HFFc6 (cell line): ENCODE results near the gene SNX19. TPM values are rescaled to one million over a fixed set of nuclear protein-coding genes. Genes with fewer than 3 reads are reported as not detected.
"Not testable (repeated sequence)": the region's sequence is repeated elsewhere in the genome, so short reads cannot be mapped to it uniquely, and the experiment has no call there.

ENCODE experiments used
- DNase-seq: peaks from one replicate; pipeline ENCODE4 v3.0.0-alpha.2; 2018
- H3K27ac Mint-ChIP-seq: 2 replicates; pipeline ENCODE4 v1.8.0; 2020; ENCODE audit warnings: mild to moderate bottlenecking, mixed read lengths
- H3K27me3 Mint-ChIP-seq: 2 replicates; pipeline ENCODE4 v1.8.0; 2021; ENCODE audit warnings: mild to moderate bottlenecking, moderate library complexity, mixed read lengths; ENCODE audit not compliant: insufficient read depth
- H3K36me3 Mint-ChIP-seq: 2 replicates; pipeline ENCODE4 v1.8.0; 2021; ENCODE audit warnings: low read depth, mixed read lengths
- H3K4me1 Mint-ChIP-seq: 2 replicates; pipeline ENCODE4 v1.8.0; 2020; ENCODE audit warnings: low read depth, mixed read lengths
- H3K4me3 Mint-ChIP-seq: 2 replicates; pipeline ENCODE4 v1.8.0; 2020; ENCODE audit warnings: mild to moderate bottlenecking, moderate library complexity, mixed read lengths
- H3K9me3 Mint-ChIP-seq: 2 replicates; pipeline ENCODE4 v1.8.0; 2020; ENCODE audit warnings: mild to moderate bottlenecking, mixed read lengths
- CTCF ChIP-seq: fragments of 200-600 bp; sonication (generic); IDR thresholded peaks from 2 replicates; pipeline ENCODE4 v1.5.0; 2021; ENCODE audit warnings: antibody characterized with exemption, mild to moderate bottlenecking
- total RNA-seq, 6 experiments: library from RNA; stranded (reverse); fragmentation: NEBNext Ultra II Directional; extraction: Animal tissue kit (Norgen Biotek cat#: 25700); gene quantifications; 2 replicates in 1 of 6; 3 replicates in 5 of 6; pipeline ENCODE4 v1.2.3, GENCODE V29; 2021

The SNX19 gene
- total RNA-seq, 6 experiments from 2014 or later, result 44.2 to 56.7 (median 50.2) TPM

- H3K27me3 Mint-ChIP-seq, result no peaks in the 10 kb centered on the region; the same call in 1 of the 2 replicates
- no peak for DNase-seq
- no peak overlapping the region for H3K4me3 Mint-ChIP-seq
- TF ChIP-seq CTCF, result no peak
- no peaks in the 10 kb centered on the region; the same call in 1 of the 2 replicates for H3K36me3 Mint-ChIP-seq
- 0 out of 2 replicates have a peak, but pooled peaks cover 5% of the 10 kb centered on the region for H3K9me3 Mint-ChIP-seq
- H3K27ac Mint-ChIP-seq, result no peak overlapping the region
- H3K4me1 Mint-ChIP-seq, result peaks cover 14% of the 10 kb centered on the region; the same call in 1 of the 2 replicates
Observed at GRCh38 chr11:130861283-130861682, 55.0 kb downstream of the SNX19 start.

- H3K4me3 Mint-ChIP-seq, result no peak overlapping the region
- TF ChIP-seq CTCF, result no peak
- H3K27ac Mint-ChIP-seq, result no peak overlapping the region
- no peaks in the 10 kb centered on the region; the same call in 1 of the 2 replicates for H3K27me3 Mint-ChIP-seq
- 0 out of 2 replicates have a peak, but pooled peaks cover 5% of the 10 kb centered on the region for H3K9me3 Mint-ChIP-seq
- peaks cover 14% of the 10 kb centered on the region; the same call in 1 of the 2 replicates for H3K4me1 Mint-ChIP-seq
- no peaks in the 10 kb centered on the region; the same call in 1 of the 2 replicates for H3K36me3 Mint-ChIP-seq
- DNase-seq, result no peak
Observed at GRCh38 chr11:130859886-130860285, 56.4 kb downstream of the SNX19 start.

GRCh38 chr11:130858215-130858614 lies 58.1 kb downstream of the SNX19 start:
- no peaks in the 10 kb centered on the region; the same call in 1 of the 2 replicates for H3K36me3 Mint-ChIP-seq
- peaks cover 14% of the 10 kb centered on the region; the same call in 1 of the 2 replicates for H3K4me1 Mint-ChIP-seq
- DNase-seq, result no peak
- H3K9me3 Mint-ChIP-seq, result 0 out of 2 replicates have a peak, but pooled peaks cover 5% of the 10 kb centered on the region
- no peaks in the 10 kb centered on the region; the same call in 1 of the 2 replicates for H3K27me3 Mint-ChIP-seq
- H3K4me3 Mint-ChIP-seq, result no peak overlapping the region
- TF ChIP-seq CTCF, result no peak
- H3K27ac Mint-ChIP-seq, result no peak overlapping the region

GRCh38 chr11:130855707-130856106 lies 60.6 kb downstream of the SNX19 start:
- H3K9me3 Mint-ChIP-seq, H3K27ac Mint-ChIP-seq: not testable (repeated sequence)

GRCh38 chr11:130854483-130854882 lies 61.8 kb downstream of the SNX19 start:
- Mint-ChIP-seq H3K27me3 (no peaks in the 10 kb centered on the region), H3K27ac (no peak overlapping the region), H3K4me1 (peaks cover 7% of the 10 kb centered on the region), H3K9me3 (0 out of 2 replicates have a peak, but pooled peaks cover 5% of the 10 kb centered on the region), H3K4me3 (no peak overlapping the region), H3K36me3 (no peaks in the 10 kb centered on the region; the same call in 1 of the 2 replicates)
- TF ChIP-seq CTCF, result no peak
- DNase-seq, result no peak

More at GRCh38 chr11:130855707-130856106, 60.6 kb downstream of the SNX19 start:
- not testable (repeated sequence) for H3K27me3 Mint-ChIP-seq, H3K4me3 Mint-ChIP-seq, H3K36me3 Mint-ChIP-seq, DNase-seq, H3K4me1 Mint-ChIP-seq

- H3K36me3 Mint-ChIP-seq, result no peaks in the 10 kb centered on the region; the same call in 1 of the 2 replicates
- DNase-seq, result no peak
- 0 out of 2 replicates have a peak, but pooled peaks cover 5% of the 10 kb centered on the region for H3K9me3 Mint-ChIP-seq
- H3K27ac Mint-ChIP-seq, result no peak overlapping the region
- no peaks in the 10 kb centered on the region; the same call in 1 of the 2 replicates for H3K27me3 Mint-ChIP-seq
- peaks cover 26% of the 10 kb centered on the region for H3K4me1 Mint-ChIP-seq
- no peak for TF ChIP-seq CTCF
- no peak overlapping the region for H3K4me3 Mint-ChIP-seq
Observed at GRCh38 chr11:130852589-130852988, 63.7 kb downstream of the SNX19 start.
